ENCODE results near the gene ELOVL3.
"Not testable (repeated sequence)": the region's sequence is repeated elsewhere in the genome, so short reads cannot be mapped to it uniquely, and the experiment has no call there.

The ELOVL3 gene, protein sequence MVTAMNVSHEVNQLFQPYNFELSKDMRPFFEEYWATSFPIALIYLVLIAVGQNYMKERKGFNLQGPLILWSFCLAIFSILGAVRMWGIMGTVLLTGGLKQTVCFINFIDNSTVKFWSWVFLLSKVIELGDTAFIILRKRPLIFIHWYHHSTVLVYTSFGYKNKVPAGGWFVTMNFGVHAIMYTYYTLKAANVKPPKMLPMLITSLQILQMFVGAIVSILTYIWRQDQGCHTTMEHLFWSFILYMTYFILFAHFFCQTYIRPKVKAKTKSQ

DNA sequence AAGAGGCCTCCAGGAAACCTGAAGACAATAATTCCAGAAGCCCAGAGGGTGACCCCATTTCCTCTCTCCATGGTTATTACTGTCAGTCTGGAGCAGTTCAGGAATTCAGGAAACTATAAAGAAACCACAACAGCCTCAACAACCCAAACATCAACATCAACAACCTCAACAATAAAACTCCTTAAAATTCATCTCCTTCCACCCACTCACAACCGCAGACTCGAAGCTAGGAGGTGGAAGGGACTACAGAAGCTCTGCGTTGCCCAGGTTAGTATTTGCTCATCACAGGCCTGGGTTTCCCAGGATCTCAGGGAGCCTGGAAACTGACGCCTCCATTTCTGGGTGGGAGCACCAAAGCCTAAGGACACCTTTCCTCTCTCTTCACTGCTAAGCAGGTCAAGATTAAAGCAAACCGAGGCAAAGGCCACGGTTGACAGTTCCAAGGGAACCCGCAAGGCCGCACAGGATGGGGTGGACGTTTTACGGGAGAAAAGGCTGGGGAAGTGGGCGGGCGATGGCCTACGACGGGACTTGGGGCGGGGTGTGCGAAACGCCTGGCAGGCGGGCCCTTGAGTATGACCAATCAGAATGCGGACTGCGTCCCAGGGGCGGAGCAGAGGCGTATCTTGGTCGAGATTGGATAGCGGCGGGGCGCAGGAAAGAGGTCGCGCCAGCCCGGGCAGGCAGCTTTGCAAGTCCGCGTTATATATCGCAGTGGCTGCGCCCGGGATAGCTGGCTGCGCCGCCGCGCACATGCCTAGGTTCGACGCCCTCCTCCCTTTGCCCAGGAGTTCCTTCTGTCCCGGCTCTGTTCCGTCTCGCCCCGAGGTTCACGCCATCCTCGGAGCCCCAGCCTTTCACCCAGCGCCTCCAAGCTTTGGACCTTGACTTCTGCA is at the start of gene ELOVL3:
Gene ELOVL3, plus strand, starts transcription at position 654 of the 896 bp plus-strand sequence. CDS start 250 bp downstream, outside the sequence.
- peak; percentile 82 for DNase-seq (ENCODE audit: low spot score)

DNA sequence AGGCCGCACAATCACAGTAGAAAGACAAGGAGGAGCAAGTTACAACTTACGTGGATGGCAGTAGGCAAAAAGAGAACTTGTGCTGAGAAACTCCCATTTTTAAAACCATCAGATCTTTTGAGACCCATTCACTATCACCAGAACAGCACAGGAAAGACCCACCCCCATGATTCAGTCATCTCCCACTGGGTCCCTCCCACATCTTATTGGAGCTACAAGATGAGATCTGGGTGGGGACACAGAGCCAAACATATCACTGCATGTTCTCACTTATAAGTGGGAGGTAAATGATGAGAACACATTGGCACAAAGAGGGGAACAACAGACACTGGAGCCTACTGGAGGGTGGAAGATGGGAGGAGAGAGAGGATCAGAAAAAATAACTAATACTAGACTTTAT is 41.5 kb upstream of the ELOVL3 start:
- no peak for DNase-seq (ENCODE audit: low spot score)

DNA sequence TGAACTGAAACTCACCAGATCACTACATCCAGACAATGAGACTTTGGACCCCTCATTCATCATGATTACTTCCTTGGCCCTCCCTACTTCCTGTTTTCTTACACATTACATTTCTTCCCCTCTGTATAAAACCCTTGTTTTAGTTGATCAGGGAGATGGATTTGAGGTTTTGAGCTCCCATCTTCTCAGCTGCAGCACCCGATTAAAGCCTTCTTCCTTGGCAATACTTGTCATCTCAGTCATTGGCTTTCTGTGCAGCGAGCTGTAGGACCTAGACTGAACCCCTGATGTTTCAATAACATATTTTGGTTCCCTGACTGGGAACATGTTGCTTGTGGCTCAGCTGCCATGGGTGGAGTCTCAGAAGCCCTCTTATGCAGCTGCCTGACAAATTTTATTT is 40.8 kb upstream of the ELOVL3 start:
- DNase-seq (ENCODE audit: low spot score): no peak

DNA sequence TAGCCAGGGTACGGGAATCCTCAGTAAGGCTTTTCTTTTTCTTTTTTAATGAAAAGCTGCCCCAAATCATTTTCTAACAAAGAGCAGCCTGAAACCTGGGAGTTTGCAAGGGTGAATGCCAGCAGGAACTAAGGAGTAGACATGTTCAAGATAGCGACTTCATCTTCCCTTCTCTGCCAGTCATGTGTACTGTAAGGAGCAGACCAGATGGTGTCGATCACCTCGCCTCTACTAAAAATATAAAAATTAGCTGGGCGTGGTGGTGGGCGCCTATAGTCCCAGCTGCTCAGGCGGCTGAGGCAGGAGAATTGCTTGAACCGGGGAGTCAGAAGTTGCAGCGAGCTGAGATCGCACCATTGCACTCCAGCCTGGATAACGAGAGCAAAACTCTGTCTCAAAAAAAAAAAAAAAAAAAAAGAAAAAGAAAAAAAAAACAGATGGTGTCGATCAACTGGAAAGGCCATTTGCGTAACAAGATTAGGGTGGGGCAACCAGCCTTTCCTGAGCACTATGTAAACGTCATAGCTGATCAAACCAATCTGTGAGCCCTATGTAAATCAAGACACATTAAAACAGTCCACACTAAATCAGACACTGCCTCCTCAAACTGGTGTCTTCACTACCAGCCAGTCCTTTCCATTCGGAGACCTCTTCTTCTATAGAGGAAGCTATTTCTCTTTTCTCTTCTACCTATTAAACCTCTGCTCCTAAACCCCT is 40.1 kb upstream of the ELOVL3 start:
- DNase-seq (ENCODE audit: low spot score): no peak

DNA sequence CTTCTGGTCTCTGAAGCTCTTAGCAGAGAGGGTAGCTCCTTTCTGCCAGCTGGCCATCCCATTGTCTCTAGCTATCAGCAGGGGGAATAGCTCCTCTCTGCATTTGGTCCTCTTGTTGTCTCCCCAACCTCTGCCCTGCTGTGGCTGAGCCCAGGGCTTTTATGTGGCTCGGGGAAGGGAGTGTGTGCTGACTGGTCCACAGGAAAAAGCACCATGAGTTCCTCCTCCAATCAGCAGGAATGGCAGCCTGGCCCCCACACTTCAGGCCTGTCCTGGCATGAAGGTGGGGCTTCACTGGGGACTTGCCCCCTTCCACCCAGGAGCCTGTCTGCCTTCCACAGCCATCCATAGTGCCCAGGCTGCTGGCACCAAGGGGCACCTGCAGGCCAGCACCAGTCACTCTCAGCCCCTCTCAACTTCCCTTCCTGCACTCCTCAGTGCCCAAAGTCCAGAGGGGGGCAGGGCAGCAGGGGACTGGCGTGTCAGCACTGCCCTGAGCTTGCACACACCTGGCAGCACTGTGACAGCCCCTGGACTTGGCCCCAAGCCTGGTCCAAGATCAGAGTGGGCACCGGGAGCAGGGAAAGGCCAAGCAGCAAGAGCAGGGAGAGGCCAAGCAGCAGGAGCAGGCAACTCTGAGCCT is 37.7 kb upstream of the ELOVL3 start:
- DNase-seq (ENCODE audit: low spot score): no peak

DNA sequence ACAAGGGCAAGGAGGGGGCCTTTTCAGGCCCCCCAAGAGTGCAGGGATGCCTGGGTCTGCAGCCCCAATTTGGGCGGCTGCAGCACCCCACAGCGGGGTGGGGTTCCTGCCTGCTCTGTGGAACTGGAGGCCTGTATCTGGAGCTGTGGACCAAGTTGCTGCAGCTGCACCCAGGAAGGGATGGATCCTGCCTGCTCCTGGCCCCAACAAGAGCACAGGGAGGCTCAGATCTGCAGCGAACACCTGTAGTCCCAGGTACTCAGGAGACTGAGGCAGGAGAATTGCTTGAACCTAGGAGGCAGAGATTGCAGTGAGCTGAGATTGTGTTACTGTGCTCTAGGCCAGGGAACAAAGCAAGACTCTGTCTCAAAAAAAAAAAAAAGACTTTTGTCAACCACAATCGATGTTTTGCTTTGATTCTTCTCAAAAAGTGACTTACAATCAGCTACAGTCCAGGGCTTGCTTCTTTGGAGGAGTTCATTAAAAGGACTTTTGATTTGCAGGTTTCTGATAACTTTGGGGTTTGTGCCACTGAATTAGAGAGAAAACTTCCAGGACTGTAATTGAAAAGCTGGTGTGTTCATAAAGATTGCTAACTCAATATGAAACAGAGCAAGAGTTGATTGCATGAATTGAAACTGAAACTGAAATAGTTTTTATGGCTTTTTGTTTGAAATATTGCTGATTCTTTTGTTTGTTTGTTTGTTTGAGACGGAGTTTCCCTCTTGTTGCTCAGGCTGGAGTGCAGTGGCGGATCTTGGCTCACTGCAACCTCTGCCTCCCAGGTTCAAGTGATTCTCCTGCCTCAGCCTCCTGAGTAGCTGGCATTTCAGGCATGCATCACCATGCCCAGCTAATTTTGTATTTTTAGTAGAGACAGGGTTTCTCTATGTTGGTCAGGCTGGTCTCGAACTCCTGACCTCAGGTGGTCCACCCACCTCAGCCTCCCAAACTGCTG is 36.9 kb upstream of the ELOVL3 start:
- peak; percentile 71 for DNase-seq (ENCODE audit: low spot score)

DNA sequence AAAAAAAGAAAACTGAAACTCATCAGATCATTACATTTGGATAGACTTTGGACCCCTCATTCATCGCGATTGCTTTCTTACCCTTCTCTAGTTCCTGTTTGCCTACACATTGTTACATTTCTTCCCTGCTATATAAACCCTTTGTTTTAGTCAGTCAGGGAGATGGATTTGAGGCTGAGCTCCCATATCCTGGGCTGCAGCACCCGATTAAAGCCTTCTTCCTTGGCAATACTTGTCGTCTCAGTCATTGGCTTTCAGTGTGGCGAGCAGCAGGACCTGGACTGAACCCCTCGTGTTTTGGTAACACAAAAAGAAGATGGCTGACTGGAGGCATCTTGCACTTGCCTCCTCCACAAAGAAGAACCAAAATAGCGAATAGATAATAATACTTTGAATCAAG is 34.1 kb upstream of the ELOVL3 start:
- DNase-seq (ENCODE audit: low spot score): no peak

DNA sequence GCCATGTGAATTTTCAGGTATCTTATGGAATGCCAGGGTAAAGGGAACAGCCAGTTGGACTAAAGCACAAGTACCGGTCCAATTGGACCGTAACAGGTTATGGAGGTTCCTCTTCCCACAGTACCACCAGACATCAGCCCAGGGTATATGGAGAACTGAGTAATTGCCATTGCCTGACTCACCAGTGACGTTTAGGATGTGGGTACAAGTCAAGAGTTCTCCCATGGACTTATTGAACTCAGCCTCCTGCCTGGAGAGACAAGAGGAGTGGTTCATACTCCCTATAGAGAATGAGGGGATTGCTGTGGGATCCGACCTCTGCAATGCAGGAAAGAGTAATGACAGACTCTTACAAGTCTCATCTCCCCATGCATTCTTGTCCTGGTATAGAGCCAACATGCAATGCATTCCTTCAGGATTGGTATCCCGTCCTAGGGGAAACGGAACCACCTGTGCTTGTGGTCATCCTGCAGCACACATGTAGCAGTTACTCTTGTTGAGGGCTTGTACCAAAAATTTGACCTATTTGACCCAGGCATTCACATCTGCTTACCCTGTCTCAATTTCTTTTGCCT is 30.7 kb upstream of the ELOVL3 start:
- no peak for DNase-seq (ENCODE audit: low spot score)

DNA sequence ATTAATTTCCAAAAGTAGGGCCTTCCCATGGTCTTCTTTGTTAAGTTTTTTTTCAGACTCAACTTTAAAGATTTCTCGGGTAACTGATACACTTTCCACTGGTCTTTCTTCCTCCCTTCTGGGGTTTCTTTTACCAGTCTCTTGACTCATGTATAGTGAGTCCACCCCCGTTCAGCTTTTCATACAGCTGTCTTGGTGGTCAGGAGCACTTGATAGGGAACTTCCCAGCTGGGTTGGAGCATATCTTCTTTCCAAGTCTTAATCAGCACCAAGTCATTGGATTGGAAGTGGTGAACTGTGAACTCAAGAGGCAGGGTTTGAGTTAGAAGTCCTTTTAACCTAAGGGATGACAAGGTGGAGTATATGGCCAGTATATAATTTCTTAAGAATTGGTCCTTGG is 29.2 kb upstream of the ELOVL3 start:
- DNase-seq (ENCODE audit: low spot score): no peak

DNA sequence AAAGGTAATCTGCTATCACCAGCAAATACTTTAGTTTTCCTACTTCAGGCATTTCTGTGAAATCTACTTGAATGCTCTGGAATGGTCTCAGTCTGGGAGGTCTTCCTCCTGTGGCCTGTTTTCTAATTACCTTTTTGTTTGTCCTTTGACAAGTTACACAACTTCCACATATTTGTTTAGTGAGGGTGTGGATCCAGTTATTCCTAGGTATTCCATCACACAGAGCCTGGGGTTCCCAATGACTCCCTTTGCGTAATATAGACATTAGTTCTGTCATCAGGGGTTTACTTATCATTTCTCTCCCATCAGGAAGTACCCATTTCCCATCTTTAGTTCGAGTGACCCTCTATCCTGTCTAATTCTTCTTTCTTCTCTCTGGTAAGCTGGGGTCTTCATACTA is 28.1 kb upstream of the ELOVL3 start:
- no peak for DNase-seq (ENCODE audit: low spot score)

DNA sequence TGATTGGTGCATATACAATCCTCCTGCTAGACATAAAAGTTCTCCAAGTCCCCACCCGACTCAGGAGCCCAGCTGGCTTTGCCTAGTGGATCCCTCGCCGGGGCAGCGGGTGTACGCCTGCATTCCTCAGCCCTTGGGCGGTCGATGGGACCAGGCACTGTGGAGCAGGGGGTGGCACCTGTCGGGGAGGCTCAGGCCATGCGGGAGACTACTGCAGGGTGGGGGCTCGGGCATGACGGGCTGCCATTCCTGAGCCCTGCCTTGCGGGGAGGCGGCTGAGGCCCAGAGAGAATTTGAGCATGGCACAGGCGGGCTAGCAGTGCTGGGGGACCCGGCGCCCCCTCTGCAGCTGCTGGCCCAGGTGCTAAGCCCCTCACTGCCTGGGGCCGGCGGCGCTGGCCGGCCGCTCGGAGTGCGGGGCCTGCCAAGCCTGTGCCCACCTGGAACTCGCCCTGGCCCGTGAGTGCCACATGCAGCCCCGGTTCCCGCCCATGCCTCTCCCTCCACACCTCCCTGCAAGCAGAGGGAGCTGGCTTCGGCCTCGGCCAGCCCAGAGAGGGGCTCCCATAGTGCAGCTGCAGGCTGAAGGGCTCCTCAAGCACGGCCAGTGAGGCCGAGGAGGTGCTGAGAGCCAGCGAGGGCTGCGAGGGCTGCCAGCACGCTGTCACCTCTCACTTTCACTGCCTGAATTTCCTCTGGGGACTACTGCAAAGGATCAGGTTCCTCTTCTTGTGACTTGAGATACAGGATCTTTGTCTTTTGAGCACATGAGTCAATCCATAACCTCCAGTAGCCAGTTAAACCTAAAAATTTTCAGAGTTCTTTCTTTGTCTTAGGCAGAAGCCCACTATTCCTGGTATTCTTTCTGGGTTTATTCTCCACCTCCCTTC is 25.1 kb upstream of the ELOVL3 start:
- DNase-seq (ENCODE audit: low spot score): no peak

DNA sequence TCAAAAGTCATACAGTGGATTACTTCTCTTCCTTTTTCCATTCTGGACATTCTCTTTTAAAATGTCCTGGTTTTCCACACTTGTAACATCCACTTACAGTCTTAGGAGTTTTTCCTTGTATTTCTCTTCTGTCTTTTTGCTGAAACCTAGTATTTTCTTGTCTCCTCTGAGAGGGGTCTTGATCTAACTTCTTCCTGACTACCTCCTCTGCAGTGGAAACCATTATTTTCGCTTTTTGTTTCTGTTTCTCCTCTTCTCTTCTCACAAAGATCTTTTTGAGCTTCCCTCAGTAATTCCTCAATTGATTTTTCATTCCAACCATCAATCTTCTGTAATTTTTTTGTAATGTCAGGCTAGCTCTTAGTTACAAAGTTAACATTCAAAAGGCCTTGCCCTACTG is 23.7 kb upstream of the ELOVL3 start:
- DNase-seq (ENCODE audit: low spot score): no peak

DNA sequence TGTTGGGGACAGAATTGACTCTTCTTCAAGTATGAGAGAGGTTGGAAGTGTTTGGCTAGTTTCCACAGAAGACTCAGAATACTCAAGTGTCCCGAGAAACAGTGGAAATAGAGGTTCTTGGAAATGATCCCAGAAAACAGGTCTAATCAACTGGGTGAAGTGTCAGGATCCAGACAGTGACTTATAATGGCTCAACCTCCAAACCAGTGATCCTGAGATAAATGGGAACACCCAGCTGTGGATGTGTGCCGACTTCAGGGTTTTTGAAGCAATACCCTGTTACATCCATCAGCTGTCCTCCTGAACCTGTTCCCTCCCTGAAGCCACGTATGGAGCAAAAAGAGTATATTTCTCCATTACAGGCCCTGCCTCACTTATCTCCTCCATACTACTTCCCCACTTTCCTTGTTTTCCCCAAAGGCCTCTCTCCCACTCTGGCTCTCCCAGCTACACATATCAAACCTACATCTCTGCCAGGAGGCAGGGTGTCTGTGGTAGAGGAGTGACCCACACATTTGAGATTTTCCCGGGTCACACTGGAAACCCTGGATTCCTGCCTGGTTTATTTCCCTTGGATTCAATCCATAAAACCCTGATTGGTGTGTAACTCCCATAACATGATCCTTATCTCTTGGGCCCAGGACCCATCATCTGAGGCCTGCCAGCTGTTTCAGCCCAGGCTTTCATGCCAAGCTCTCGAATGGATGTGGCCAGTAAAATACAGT is 17.6 kb upstream of the ELOVL3 start:
- no peak for DNase-seq (ENCODE audit: low spot score)

DNA sequence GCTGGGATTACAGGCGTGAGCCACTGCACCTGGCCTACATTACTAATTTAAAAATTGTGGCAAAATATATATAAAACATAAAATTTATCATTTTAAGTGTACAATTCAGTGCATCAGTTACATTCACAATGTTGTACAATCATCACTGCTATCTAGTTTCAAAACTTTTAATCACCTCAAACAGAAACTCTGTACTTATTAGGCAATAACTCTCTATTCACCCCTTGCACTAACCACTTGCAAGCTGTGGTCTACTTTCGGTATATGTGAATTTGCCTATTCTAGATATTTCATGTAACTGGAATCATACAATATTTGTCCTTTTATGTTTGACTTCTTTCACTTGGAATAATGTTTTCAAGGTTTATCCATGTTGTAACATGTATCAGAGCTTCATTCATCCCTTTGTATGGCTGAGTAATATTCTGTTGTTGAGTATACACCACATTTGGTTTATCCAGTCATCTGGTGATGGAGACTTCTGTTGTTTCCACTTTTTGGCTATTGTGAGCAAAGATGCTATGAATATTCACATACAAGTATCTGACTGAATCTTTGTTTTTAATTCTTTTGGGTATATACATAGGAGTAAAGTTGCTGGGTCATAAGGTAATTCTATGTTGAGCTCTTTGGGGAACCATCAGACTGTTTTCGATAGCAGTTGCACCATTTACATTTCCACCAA is 14.3 kb upstream of the ELOVL3 start:
- DNase-seq (ENCODE audit: low spot score): no peak

DNA sequence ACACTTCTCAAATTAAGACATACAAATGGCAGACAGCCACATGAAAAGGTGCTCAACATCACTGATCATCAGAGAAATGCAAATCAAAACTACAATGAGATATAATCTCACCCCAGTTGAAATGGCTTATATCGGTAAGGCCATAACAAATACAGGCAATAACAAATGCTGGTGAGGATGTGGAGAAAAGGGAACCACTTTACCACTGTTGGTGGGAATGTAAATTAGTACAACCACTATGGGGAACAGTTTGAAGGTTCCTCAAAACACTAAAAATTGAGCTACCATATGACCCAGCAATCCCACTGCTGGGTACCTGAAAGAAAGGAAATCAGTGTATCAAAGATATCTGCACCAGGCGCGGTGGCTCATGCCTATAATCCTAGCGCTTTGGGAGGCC is 12.5 kb upstream of the ELOVL3 start:
- not testable (repeated sequence) for DNase-seq (ENCODE audit: low spot score)

DNA sequence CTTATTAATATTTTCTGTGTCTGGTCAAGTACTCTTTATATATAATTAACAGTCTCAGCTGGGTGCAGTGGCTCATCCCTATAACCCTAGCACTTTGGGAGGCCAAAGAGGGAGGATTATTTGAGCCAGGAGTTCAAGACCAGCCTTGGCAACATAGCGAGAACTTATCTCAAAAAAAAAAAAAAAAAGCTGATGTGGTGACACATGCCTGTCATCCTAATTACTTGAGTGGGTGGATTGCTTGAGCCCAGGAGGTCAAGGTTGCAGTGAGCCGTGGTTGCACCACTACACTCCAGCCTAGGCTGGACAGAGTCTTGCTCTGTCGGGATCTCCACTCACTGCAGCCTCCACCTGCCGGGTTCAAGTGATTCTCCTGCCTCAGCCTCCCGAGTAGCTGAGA is 6.7 kb upstream of the ELOVL3 start:
- no peak for DNase-seq (ENCODE audit: low spot score)

DNA sequence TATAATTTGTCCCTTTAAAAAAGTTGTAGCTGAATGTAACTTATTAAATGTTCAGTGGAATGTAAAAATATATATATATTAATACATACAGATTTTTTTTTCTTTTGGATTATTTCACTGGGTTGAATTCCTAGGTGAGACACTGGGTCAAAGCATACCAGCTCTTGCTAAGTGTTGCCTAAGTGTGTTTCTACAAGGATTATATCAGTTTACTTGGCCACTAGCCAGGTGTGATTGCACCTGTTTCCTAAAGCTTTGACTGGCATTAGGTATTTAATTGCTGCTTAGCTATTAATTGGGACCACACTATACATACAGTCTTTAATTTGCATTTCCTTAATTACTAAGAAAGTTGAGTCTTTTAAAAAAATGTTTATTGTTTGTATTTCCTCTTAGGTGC is 5.5 kb upstream of the ELOVL3 start:
- DNase-seq (ENCODE audit: low spot score): no peak

DNA sequence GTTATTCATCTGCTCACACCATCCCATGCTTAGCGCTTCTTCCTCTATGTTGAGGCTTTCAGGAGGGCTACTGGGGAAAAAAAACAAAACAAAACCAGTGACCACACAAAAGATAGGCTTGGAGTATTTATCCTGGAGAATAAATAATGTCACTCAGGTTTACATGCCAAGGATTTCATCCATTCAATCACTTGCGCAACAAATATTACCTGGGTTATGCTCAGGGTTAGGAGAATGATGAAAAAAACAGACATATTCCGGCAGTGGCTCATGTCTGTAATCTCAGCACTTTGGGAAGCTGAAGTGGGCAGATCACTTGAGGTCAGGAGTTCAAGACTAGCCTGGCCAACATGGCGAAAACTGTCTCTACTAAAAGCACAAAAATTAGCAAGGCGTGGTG is 3.3 kb upstream of the ELOVL3 start:
- DNase-seq (ENCODE audit: low spot score): no peak

DNA sequence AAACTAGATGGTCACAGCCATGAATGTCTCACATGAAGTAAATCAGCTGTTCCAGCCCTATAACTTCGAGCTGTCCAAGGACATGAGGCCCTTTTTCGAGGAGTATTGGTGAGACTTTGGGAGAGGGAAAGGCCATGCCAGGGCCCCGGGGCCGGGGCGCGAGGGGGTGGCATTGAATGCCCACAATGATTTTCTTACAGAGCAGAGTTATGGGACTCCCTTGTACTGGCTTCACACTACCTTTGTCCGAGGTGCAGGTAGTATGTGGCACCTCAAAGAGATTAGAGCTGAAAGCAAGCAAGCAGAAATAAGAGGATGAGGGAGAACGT is 407 bp downstream of the ELOVL3 start:
- DNase-seq (ENCODE audit: low spot score): no peak

All from activated CD4-positive, alpha-beta T cell treated with anti-CD3 and anti-CD28 coated beads, Interleukin-2, Interleukin-4, amounts not matched to agents 100 ng/mL and 50 ng/mL, durations not matched to agents 16 hours and 8 hours (primary cell).